Measurements from ENCODE around the gene OR52K2.
"Not testable (repeated sequence)": the region's sequence is repeated elsewhere in the genome, so short reads cannot be mapped to it uniquely, and the experiment has no call there.

Gene OR52K2

DNA sequence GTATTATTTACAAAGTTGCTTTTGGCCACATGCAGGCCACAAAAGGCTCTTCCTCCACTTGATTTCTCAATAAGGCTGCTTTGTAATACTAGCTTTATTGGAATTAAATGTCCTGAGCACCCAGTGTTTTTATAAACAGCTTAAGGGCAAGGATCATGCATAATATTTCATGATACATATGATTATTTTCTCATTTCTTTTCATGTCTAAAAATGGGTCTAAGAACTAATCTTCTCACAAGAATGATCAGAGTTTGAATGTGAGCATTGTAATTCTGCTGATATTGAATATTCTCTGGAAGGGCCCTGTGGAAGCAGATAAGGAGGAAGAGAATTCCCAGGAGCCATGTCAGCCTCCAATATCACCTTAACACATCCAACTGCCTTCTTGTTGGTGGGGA, at the start of gene OR52K2:
Gene OR52K2 (plus strand): TSS at position 301 of the 400 bp plus-strand sequence. CDS start 45 bp downstream, at position 346.
- TF ChIP-seq ZFX (IDR thresholded peaks at IDR 0.05): no peak
- TF ChIP-seq, protein P1, sequence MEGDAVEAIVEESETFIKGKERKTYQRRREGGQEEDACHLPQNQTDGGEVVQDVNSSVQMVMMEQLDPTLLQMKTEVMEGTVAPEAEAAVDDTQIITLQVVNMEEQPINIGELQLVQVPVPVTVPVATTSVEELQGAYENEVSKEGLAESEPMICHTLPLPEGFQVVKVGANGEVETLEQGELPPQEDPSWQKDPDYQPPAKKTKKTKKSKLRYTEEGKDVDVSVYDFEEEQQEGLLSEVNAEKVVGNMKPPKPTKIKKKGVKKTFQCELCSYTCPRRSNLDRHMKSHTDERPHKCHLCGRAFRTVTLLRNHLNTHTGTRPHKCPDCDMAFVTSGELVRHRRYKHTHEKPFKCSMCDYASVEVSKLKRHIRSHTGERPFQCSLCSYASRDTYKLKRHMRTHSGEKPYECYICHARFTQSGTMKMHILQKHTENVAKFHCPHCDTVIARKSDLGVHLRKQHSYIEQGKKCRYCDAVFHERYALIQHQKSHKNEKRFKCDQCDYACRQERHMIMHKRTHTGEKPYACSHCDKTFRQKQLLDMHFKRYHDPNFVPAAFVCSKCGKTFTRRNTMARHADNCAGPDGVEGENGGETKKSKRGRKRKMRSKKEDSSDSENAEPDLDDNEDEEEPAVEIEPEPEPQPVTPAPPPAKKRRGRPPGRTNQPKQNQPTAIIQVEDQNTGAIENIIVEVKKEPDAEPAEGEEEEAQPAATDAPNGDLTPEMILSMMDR (conservative IDR thresholded peaks at IDR 0.05): no peak
- no peak within 1 kb of the TSS for H3K27ac ChIP-seq

DNA sequence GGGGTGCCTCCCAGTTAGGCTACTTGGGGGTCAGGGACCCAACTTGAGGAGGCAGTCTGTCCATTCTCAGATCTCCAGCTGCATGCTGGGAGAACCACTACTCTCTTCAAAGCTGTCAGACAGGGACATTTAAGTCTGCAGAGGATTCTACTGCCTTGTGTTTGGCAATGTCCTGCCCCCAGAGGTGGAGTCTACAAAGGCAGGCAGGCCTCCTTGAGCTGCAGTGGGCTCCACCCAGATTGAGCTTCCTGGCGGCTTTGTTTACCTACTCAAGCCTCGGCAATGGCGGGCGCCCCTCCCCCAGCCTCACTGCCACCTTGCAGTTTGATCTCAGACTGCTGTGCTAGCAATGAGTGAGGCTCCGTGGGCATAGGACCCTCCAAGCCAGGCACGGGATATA, 42.9 kb upstream of the OR52K2 start:
- not testable (repeated sequence) for H3K27ac ChIP-seq

DNA sequence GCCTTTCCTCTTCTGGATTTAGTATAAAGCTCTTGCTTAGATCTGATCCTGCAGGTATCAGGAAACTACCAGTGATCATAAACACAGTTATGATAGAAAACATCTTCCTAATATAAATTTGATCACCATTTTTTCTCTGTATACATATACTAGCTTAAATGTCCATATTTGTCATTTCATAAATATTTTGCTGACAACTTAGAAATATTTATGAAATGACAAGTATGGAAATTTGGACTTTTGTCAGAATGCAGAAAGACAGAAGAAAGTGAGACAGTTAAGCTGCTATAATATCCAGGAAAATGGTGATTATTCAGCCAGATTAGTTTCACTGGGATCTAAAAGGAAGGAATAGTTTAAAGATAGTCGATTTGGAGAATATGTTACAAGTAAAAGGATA, 32.8 kb upstream of the OR52K2 start:
- no peak for TF ChIP-seq ZFX (IDR thresholded peaks at IDR 0.05)
- TF ChIP-seq, protein P1 (conservative IDR thresholded peaks at IDR 0.05): no peak

DNA sequence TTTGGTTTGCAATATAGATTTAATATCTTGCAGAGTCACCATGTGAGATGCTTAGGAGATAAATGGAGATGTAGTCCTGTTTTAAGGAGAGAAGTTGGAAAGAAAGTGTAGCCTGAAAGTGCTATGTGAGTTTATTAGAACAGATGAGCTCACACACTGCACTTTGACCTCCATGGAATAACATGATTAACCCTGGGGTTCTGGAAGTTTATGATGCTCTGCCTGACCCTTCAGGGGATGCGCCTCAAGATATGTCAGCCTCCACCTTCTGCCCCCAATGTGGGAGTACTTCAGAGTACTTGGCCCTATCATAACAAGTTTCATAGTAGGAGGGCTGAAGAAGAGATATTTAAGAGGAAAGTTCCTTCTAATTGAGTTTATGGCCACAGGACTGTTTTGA, 32.3 kb upstream of the OR52K2 start:
- no peak for TF ChIP-seq ZFX (IDR thresholded peaks at IDR 0.05)
- TF ChIP-seq, protein P1 (conservative IDR thresholded peaks at IDR 0.05): no peak
- H3K27ac ChIP-seq: no peak overlapping the region

More for the DNA sequence above, 32.8 kb upstream of the OR52K2 start:
- no peak overlapping the region for H3K27ac ChIP-seq

DNA sequence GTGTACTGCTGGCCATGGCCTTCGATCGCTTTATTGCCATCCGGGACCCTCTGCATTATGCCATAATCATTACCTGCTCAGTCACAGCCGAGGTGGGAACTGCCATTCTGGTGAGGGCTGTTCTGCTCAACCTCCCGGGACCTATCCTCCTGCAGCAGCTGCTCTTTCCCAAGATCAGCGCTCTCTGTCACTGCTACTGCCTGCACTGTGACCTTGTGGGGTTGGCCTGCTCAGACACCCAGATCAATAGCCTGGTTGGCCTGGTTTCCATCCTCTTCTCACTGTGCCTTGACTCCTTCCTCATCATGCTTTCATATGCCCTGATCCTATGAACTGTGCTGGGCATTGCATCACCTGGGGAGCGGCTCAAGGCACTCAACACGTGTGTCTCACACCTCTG, 30.7 kb upstream of the OR52K2 start:
- H3K27ac ChIP-seq: no peak overlapping the region
- TF ChIP-seq ZFX (IDR thresholded peaks at IDR 0.05): no peak
- TF ChIP-seq, protein P1 (conservative IDR thresholded peaks at IDR 0.05): no peak

DNA sequence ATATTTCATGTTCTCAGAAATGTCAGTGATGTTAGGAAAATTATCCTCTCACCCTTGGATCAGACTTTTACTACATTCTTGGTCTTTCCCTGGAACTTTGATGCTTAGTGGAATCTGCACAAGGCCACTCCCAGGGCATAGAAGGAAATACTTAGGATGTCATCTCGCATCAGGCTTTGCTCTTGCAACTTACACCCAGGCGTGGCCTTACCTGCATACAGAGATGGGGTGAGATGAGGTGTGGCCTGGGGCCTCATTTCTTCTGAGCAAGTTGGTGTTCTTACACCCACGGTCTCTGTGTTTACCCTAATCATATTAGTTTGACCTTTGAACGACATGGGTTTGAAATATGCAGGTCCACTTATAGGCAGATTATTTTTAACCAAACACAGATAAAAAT, 19.0 kb upstream of the OR52K2 start:
- TF ChIP-seq ZFX (IDR thresholded peaks at IDR 0.05): no peak
- TF ChIP-seq, protein P1 (conservative IDR thresholded peaks at IDR 0.05): no peak

DNA sequence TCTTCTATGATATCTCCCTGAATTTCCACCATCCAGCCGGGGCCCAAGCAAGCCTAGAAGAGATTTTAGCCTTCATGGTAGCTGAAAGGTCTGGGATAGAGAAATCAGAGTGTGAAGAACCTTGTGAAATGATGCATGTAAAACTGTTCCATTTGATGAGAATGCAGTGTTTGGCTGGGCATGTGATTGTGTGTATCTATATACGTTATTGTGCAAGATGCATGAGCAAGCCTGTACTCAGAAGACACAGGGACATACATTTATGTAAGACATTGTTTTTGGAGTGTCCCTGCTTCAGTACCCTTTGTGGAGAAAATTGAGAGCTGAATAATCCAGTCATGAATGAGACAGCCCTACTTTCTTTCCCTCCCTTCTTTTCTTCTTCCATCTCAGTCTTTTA, 15.2 kb upstream of the OR52K2 start:
- TF ChIP-seq, protein P1 (conservative IDR thresholded peaks at IDR 0.05): no peak
- no peak for TF ChIP-seq ZFX (IDR thresholded peaks at IDR 0.05)
- H3K27ac ChIP-seq: no peak overlapping the region

More for the DNA sequence above, 19.0 kb upstream of the OR52K2 start:
- H3K27ac ChIP-seq: no peak overlapping the region

DNA sequence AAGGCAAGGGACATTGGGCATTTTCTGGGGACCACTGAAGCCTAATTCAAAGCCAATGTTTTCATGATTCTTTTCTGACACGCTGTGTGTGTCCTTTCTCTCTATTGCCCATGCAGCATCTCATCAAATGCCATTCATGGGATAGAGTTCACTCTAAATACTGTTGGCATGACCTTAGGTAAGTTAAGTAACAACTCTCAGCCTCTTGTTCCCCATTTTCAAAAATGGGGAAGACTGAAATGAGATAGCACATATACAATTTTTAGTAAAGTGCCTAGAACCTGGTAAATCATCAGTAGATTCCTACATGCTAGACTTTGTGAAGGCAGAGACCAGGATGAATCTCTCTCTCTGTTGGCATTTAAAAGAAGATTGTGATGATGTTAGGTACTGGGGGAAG, 12.7 kb upstream of the OR52K2 start:
- no peak overlapping the region for H3K27ac ChIP-seq
- TF ChIP-seq ZFX (IDR thresholded peaks at IDR 0.05): no peak
- TF ChIP-seq, protein P1 (conservative IDR thresholded peaks at IDR 0.05): no peak

All from C4-2B (cell line).